GM21526 (cell line): ENCODE data around the gene PLXNA1.

Source experiments
- ATAC-seq: cut with Tn5 transposase; IDR thresholded peaks from one replicate; pipeline ENCODE4 v1.9.1; 2021; ENCODE audit warnings: moderate library complexity; ENCODE audit not compliant: unreplicated experiment, low FRiP score

PLXNA1 gene

DNA sequence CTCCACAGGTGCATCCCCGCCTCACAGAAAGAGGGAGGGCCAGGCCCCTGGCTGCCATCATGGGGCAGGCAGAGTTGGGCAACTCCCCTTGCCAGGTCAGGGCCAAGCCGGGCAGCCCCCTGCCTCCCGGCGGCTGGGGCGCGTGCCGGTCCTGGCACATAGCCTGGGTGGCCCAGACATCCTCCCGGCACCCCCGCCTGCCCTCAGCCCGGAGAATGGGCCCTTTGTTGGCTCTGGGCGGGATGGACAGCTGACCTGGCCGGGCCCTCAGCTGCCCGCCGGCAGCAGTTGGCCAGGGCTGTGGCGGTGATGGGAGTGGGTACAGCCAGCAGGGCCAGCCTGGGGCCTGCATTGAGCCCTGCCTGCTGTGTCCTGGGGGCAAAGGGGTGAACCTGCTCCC is 16.5 kb downstream of the PLXNA1 start:
- no peak for ATAC-seq

GRCh38 chr3:127000119-127000518 is 17.2 kb downstream of the PLXNA1 start:
- ATAC-seq = no peak

- ATAC-seq = no peak
These were observed 17.8 kb downstream of the PLXNA1 start for GRCh38 chr3:127000761-127001160.

DNA sequence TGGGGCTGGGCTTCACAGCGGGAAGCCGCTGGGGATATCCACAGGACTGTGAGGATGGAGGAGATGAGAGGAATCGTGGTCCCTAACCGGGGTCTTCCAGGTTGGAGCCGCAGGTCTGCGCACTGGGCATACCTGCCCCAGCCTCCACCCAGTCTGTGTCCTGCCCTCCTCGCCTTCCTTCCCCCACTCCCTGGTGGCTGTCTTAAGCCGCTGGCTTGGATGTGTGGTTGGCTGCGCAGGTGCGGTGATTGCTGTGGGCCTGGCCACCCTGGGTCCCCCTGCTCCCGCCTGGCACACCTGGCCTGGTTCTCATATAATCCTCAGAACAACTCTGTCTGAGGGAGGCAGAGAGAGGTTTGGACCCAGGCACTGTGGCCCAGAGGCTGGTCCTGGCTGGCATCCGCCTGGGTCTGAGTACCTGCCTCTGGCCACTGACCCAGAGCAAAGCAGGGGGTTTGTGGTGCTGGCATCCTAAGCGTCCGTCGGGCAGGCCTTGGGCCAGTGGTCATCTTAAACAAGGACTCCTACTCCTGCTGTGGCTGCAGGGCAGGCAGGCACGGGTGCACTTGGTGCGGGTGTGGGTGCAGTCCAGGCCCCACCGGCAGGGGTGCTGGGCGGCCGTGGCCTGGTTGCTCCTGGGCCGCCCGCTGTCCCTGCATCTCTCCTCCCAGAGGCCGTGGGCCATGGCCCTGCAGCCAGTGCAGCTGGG is 18.7 kb downstream of the PLXNA1 start:
- ATAC-seq = no peak

- no peak for ATAC-seq
These were observed 19.6 kb downstream of the PLXNA1 start for GRCh38 chr3:127002195-127003174.

GRCh38 chr3:127003175-127003555 is 20.2 kb downstream of the PLXNA1 start:
- ATAC-seq = no peak

GRCh38 chr3:127003601-127004280 is 20.8 kb downstream of the PLXNA1 start:
- ATAC-seq = no peak

- ATAC-seq = no peak
These were observed 21.9 kb downstream of the PLXNA1 start for GRCh38 chr3:127004641-127005397.

DNA sequence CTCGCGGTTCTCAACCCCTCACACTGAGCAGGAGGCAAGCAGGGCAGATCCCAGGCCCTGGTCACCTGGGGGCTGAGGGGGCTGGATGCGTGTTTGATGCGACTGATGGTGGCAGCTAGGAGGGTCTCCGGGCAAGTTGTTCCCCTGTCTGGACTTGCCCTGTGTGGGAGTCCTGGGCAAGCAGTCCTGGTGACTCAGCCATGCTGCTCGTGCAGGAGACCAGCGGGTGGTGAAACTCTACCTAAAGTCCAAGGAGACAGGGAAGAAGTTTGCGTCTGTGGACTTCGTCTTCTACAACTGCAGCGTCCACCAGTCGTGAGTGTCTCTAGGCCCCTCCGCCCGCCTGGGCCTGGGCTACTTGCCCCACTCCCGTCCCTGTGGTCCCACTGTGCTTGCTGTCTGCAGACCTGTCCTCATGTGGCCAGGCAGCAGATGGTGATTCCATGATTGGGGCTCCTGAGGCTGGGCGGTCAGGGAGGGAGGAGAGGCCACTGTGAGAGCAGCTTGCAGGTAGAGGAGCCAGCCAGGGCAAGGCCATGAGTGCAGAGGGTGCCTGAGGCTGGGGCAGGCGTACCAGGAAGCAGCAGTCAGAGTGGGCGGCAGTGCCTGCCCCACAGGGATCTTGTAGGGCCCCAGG is 23.1 kb downstream of the PLXNA1 start:
- no peak for ATAC-seq

DNA sequence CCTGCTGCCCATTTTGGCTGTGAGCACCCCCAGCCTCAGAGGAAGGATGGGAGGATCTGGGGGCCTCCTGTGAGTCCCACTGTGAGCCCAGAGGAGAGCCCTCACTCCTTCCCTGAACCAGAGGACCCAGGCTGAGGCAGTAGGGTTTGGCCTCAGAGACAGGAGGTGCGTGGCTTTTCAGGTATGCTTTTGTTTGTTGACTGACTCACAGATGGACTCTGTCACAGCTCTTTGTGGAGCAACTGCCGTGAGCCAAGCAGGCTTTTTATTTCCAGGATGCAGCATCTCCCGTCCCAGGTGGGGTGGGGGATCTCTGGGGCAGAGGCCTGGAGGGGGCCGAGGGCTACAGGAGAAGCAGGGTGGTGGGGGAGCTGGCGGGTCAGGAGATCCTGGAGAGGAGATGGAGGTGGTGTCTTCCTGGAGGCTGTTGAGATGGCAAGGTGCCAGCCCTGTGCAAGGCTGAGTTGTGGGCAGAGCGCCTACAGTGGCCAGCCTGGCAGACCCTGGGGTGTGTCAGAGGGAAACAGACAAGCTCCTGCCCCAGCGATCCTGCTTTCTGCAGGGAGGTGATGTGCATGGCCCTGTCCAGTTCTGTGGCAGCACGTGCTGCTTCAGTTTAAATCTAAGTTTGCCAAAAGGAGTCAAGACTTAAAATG is 24.0 kb downstream of the PLXNA1 start:
- ATAC-seq = no peak

- no peak for ATAC-seq
These were observed 25.3 kb downstream of the PLXNA1 start for GRCh38 chr3:127008236-127008635.

- ATAC-seq = no peak
These were observed 26.6 kb downstream of the PLXNA1 start for GRCh38 chr3:127009531-127009930.

DNA sequence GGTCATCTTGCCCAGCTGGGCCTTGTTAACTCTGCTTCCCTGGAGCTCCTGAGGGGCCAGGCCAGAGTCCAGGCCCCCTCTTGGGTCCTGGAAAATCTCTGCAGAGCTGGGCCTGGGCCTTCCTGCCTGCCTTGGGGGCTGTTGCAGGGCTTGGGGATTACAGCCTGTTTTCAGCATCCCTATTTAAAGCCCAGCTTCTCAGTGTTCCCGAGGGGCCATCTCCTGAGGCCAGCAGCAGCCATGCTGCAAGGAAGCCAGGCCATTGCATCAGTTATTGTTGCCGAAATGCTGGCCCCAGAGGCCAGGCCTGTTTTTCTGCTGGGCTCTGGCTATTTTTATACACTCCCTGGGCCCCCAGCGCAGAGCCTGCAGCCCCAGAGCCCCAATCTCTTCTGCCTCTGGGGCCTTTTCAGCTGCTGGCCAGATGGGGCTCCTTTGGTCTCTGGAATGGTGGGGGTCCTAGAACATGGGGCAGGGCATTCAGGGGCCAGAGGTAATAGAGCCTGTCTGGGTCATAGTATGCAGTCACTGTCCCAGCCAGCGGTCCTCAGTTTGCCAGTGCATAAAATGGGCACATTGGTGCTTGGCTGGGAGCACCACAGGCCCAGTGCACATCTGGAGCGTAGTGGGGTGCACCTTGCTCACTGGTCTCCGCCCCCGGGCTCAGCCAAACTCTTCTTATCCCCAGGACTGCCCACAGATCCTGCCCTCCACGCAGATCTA is 28.5 kb downstream of the PLXNA1 start:
- ATAC-seq = no peak

DNA sequence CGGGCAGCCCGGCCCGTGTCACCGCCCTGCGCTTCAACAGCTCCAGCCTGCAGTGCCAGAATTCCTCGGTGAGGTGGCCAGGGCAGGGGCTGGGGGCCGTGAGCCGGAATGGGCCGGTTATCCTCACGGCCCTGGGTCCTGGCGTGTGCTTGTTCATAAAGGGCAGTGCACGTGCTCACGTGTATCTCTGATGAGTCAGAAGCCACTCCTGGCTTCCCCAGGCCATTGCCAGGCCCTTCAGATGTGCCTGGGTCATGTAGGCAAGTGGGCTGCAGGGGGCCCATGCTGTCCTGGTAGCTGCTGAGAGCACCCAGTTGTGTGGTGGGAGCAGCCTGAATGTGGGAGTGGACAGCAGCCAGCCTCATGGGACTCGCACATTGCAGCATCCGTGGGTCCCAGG is 29.2 kb downstream of the PLXNA1 start:
- no peak for ATAC-seq

- ATAC-seq = no peak
These were observed 30.3 kb downstream of the PLXNA1 start for GRCh38 chr3:127013181-127013580.

DNA sequence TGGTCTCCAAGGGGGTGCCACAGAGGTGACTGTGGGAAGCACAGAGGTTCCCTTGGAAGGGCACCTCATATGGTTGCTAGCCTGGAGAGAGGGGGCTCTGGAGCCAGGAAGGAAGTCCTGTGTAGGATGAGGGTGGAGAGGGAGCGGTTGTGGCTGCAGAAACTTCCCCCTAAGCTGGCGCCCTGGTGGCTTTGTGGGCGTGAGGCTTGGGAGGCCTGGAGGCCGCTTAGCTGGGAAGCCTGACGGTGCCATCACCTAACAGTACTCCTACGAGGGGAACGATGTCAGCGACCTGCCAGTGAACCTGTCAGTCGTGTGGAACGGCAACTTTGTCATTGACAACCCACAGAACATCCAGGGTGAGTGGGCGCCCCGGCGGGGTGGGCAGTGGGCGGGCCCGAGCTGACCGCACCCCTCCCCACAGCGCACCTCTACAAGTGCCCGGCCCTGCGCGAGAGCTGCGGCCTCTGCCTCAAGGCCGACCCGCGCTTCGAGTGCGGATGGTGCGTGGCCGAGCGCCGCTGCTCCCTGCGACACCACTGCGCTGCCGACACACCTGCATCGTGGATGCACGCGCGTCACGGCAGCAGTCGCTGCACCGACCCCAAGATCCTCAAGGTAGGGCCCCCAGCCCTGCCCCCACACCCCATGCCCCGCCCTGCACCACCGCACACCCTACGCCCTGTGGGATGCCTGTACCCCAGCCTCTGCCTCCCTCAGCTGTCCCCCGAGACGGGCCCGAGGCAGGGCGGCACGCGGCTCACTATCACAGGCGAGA is 31.0 kb downstream of the PLXNA1 start:
- no peak for ATAC-seq

DNA sequence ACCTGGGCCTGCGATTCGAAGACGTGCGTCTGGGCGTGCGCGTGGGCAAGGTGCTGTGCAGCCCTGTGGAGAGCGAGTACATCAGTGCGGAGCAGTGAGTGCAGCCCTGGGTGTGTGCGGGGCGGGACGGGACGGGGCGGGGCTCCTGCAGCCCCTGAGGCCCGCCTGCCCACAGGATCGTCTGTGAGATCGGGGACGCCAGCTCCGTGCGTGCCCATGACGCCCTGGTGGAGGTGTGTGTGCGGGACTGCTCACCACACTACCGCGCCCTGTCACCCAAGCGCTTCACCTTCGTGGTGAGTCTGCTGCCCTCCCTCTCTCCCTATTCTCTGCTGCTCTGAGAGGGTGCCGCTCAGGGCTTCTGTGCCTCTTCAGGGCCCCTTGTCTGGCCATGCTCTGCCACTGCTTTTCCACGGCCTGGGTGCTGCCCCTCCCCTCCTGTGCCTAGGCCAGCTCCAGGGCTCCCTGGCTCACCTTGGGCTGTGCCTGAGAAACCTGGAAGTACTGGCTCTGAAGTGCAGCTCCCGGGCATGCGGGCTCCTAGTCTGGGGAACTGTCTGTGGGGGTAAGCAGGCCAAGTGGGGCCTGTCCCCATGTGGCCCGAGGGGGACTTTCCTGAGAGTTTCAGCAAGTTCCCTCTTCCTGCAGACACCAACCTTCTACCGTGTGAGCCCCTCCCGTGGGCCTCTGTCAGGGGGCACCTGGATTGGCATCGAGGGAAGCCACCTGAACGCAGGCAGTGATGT is 31.8 kb downstream of the PLXNA1 start:
- ATAC-seq = no peak
